A549 (cell line): ENCODE results near the gene THRA.

Source experiments
- CBX2 ChIP-seq: fragments of 200-600 bp; sonication (generic); IDR thresholded peaks from 2 replicates; pipeline ENCODE4 v1.6.1; 2016; ENCODE audit warnings: low read depth, mild to moderate bottlenecking, borderline replicate concordance
- CEBPB ChIP-seq, 2 experiments: fragments of >200 bp in 1 of 2; sonication (Bioruptor Twin) in 1 of 2; formaldehyde crosslinking in 1 of 2; IDR thresholded peaks; 2 replicates each; pipeline ENCODE4 v1.6.1; 2012 to 2016
- CHD2 ChIP-seq: fragments of 150-350 bp; IDR thresholded peaks from 2 replicates; pipeline ENCODE4 v1.6.1; 2014; ENCODE audit warnings: low read length; ENCODE audit not compliant: partially characterized antibody
- ESRRA ChIP-seq: fragments of 150-350 bp; IDR thresholded peaks from 2 replicates; pipeline ENCODE4 v1.6.1; 2014; ENCODE audit warnings: mild to moderate bottlenecking, low read length, borderline replicate concordance
- FOXS1 ChIP-seq: fragments of 250-450 bp; sonication (Bioruptor Pico); IDR thresholded peaks from 2 replicates; pipeline ENCODE4 v1.5.0; 2020; ENCODE audit warnings: mild to moderate bottlenecking, moderate library complexity
- MAFK ChIP-seq: fragments of 450-650 bp; IDR thresholded peaks from 2 replicates; pipeline ENCODE4 v1.6.1; 2014; ENCODE audit not compliant: partially characterized antibody
- PHF8 ChIP-seq: fragments of 200-600 bp; sonication (generic); IDR thresholded peaks from 2 replicates; pipeline ENCODE4 v1.6.1; 2016; ENCODE audit warnings: low read depth, mild to moderate bottlenecking, antibody characterized with exemption, moderate library complexity, borderline replicate concordance
- POLR2A ChIP-seq: IDR thresholded peaks from 2 replicates; pipeline ENCODE4 v1.6.1; 2012; ENCODE audit warnings: mild to moderate bottlenecking, low read length
- RCOR1 ChIP-seq: fragments of 150-350 bp; IDR thresholded peaks from 2 replicates; pipeline ENCODE4 v1.6.1; 2014; ENCODE audit warnings: antibody characterized with exemption, low read length, low read depth
- RFX5 ChIP-seq: fragments of 450-650 bp; IDR thresholded peaks from 2 replicates; pipeline ENCODE4 v1.7.1; 2014; ENCODE audit warnings: antibody characterized with exemption, mild to moderate bottlenecking, moderate library complexity
- ZC3H11A ChIP-seq: fragments of 450-650 bp; IDR thresholded peaks from 2 replicates; pipeline ENCODE4 v1.6.1; 2014; ENCODE audit warnings: antibody characterized with exemption, mild to moderate bottlenecking
- TF ChIP-seq, protein P1 (sequence below): fragments of >200 bp; sonication (Bioruptor Twin); formaldehyde crosslinking; IDR thresholded peaks from 3 replicates; pipeline ENCODE4 v1.5.1; 2016
- TF ChIP-seq, protein P2 (sequence below): fragments of 200-600 bp; sonication (generic); IDR thresholded peaks from 2 replicates; pipeline ENCODE4 v1.6.1; 2016; ENCODE audit warnings: antibody characterized with exemption, mild to moderate bottlenecking, moderate library complexity
- TF ChIP-seq, protein P3 (sequence below): fragments of >200 bp; sonication (Bioruptor Twin); formaldehyde crosslinking; IDR thresholded peaks from 3 replicates; pipeline ENCODE4 v1.6.1; 2016

DNA sequence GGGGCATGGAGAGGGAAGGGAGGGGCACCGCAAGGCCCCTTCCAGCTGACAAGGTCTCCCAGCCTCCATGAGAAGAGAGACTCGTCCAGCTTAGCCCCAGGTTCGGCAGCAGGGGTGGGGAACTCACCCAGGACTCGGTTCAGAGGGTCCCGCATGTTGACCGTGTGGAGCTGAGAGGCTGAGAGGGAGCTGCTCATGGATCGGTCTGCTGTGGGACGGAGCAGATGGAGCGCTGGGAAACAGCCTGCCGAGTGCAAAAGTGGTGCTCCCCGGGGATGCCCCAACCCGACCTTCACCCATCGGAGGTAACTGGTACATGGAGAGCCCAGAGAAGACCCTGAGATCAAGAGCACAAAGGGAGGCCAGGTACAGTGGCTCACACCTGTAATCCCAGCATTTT is 42.6 kb upstream of the THRA start:
- TF ChIP-seq CBX2 (no peak), PHF8 (no peak), POLR2A (no peak), CEBPB (IDR thresholded peaks at IDR 0.05) (no peak), ZC3H11A (no peak), RFX5 (no peak), FOXS1 (CRISPR knock-in tag) (no peak), ESRRA (no peak), RCOR1 (no peak), CHD2 (no peak), MAFK (no peak)
- TF ChIP-seq, protein P1, sequence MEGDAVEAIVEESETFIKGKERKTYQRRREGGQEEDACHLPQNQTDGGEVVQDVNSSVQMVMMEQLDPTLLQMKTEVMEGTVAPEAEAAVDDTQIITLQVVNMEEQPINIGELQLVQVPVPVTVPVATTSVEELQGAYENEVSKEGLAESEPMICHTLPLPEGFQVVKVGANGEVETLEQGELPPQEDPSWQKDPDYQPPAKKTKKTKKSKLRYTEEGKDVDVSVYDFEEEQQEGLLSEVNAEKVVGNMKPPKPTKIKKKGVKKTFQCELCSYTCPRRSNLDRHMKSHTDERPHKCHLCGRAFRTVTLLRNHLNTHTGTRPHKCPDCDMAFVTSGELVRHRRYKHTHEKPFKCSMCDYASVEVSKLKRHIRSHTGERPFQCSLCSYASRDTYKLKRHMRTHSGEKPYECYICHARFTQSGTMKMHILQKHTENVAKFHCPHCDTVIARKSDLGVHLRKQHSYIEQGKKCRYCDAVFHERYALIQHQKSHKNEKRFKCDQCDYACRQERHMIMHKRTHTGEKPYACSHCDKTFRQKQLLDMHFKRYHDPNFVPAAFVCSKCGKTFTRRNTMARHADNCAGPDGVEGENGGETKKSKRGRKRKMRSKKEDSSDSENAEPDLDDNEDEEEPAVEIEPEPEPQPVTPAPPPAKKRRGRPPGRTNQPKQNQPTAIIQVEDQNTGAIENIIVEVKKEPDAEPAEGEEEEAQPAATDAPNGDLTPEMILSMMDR: no peak
- TF ChIP-seq, protein P2, sequence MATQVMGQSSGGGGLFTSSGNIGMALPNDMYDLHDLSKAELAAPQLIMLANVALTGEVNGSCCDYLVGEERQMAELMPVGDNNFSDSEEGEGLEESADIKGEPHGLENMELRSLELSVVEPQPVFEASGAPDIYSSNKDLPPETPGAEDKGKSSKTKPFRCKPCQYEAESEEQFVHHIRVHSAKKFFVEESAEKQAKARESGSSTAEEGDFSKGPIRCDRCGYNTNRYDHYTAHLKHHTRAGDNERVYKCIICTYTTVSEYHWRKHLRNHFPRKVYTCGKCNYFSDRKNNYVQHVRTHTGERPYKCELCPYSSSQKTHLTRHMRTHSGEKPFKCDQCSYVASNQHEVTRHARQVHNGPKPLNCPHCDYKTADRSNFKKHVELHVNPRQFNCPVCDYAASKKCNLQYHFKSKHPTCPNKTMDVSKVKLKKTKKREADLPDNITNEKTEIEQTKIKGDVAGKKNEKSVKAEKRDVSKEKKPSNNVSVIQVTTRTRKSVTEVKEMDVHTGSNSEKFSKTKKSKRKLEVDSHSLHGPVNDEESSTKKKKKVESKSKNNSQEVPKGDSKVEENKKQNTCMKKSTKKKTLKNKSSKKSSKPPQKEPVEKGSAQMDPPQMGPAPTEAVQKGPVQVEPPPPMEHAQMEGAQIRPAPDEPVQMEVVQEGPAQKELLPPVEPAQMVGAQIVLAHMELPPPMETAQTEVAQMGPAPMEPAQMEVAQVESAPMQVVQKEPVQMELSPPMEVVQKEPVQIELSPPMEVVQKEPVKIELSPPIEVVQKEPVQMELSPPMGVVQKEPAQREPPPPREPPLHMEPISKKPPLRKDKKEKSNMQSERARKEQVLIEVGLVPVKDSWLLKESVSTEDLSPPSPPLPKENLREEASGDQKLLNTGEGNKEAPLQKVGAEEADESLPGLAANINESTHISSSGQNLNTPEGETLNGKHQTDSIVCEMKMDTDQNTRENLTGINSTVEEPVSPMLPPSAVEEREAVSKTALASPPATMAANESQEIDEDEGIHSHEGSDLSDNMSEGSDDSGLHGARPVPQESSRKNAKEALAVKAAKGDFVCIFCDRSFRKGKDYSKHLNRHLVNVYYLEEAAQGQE: no peak
- TF ChIP-seq, protein P3, sequence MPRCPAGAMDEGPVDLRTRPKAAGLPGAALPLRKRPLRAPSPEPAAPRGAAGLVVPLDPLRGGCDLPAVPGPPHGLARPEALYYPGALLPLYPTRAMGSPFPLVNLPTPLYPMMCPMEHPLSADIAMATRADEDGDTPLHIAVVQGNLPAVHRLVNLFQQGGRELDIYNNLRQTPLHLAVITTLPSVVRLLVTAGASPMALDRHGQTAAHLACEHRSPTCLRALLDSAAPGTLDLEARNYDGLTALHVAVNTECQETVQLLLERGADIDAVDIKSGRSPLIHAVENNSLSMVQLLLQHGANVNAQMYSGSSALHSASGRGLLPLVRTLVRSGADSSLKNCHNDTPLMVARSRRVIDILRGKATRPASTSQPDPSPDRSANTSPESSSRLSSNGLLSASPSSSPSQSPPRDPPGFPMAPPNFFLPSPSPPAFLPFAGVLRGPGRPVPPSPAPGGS: no peak
